HG03457 (cell line): Measurements from ENCODE around the gene KANK2.
"Not testable (repeated sequence)": the region's sequence is repeated elsewhere in the genome, so short reads cannot be mapped to it uniquely, and the experiment has no call there.

Experiments used
- ATAC-seq: cut with Tn5 transposase; IDR thresholded peaks from one replicate; pipeline ENCODE4 v1.9.1; 2021; ENCODE audit warnings: moderate number of reproducible peaks; ENCODE audit not compliant: unreplicated experiment

Gene KANK2

DNA sequence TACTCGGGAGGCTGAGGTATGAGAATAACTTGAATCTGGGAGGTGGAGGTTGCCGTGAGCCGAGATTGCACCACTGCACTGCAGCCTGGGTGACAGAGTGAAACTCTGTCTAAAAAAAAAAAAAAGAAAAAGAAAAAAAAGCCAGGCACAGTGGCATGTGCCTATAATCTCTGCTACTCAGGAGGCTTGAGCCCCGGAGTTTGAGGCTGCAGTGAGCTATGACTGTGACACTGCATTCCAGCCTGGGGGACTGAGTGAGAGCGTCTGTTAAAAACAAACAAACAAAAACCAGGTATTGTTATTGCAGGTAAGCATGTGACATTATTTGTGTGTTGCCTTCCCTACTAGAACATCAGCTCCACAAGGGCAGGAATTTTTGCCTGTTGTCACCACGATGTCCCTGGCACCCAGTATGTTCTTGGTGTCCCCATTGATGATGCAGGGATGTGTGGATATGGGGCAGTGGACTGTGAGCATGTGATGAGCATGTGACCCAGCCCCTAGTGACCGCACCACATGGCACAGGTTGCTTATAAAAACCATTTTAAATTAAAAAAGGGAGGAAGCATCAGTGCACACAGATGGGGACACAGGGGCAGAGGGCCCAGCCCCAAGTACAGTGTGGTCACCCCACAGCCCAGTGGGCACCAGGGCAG lies 1.6 kb upstream of the KANK2 start:
- ATAC-seq, result no peak

GRCh38 chr19:11198175-11198534 lies 810 bp upstream of the KANK2 start:
- no peak for ATAC-seq

DNA sequence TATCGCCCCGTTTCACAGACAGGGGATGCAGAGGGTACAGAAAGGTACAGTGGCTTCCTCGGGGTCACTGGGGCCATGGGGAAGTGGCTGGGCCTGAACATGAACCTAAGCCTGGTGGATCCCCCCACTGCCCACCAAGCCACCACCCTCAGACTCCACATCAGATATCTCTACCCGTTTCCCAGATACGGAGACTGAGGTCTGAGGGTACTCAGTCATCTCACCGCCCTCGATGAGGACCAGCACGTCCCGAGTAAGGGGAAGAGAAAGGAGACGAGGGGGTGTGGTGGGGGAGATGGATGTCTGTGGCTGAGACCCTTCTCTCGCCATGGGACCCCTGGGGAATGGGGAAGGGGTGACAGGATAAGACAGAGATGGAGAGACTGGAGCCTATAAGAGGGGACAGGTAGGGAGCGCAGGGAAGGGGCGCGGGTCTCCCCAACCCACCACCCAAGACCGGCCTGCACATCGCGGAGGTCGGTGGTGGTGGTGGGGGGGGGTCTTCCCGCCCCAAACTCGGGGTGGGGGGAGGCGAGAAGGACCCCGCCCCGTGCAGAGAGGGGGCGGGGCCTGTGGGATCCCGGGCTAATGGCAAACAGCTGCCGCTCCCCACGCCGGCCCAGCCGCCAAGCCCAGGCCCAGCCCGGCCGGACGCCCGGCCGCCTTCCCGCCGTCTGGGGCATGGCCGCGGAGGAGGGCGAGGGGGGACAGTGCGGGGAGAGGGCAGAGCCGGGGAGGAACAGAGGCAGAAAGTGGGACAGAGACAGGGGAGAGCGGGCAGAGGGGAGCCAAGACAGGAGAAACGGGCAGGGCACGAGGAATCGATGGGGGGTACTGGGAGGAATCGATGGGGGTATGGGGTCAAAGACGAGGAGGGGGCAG lies 698 bp downstream of the KANK2 start:
- ATAC-seq, result no peak

GRCh38 chr19:11195681-11196080 lies 1.7 kb downstream of the KANK2 start:
- no peak for ATAC-seq

GRCh38 chr19:11194656-11195558 lies 2.4 kb downstream of the KANK2 start:
- no peak for ATAC-seq

GRCh38 chr19:11194173-11194572 lies 3.2 kb downstream of the KANK2 start:
- ATAC-seq, result no peak

DNA sequence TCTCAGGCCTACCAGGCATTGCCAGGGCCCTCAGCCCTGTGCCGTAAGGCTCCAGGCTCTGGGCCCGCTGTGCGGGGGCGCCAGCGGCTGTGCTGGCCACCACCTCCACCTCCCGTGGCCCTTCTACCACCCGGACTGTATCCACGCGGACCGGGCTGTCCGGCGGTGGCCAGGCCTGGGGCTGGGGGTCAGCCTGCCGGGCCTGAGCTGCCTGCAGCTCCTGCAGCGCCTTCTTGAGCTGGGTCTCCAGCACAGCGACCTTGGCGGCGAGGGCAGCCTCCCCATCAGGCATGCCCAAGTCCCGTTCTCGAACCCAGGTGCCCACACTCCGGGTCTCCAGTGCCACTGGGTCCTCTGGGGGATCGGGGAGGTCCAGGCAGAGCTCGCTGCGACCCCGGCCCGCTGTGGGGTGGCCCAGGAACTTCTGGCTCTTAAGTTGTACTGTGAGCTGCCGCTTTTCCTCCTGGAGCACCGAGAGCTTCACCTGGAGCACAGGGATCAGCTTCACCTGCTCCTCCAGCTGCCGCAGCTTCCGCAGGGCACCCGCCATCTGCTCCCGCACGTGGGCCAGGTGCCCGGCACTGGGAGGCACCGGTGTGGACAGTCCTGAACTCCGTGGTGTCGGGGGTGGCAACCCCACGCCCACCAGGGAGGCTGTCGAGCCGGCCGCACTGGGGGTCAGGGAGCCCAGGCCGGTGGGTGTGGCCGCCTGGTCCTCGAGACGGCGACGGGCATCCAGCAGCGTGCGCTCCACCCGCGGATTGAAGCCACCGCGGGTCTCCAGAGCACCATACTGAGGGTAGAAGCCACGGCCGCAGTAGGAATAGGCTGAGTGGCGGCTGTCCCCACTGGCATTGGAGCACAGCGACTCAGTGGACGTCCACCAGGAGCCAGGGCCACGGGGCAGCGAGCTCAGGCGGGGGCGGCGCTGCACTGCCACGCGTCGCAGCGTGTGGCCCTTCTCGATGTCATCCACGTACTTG lies 4.1 kb downstream of the KANK2 start:
- no peak for ATAC-seq

GRCh38 chr19:11191934-11192333 lies 5.4 kb downstream of the KANK2 start:
- no peak for ATAC-seq

DNA sequence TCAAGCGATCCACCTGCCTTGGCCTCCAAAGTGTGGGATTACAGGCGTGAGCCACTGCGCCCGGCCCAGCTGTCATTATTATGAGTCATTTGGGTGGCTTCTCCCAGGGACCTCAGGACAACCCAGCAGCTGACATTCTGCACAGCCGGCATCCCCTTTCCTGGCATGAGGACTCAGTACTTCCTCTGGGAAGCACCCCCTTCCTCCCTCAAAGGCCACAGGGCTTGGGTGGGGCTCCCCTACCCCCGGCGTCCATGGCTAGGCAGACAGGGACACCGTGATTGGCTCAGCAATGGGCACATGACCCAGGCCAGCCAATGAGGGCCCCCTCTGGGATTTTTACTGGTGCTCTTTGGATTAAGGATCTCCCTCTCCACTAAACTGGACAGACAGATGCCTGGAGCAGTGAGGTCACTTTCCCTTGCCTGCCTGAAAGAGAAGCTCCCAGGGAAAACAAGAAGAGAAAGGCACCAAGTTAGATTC lies 6.0 kb downstream of the KANK2 start:
- no peak for ATAC-seq

GRCh38 chr19:11190501-11190900 lies 6.8 kb downstream of the KANK2 start:
- ATAC-seq, result no peak

GRCh38 chr19:11187441-11187840 lies 9.9 kb downstream of the KANK2 start:
- no peak for ATAC-seq

GRCh38 chr19:11182994-11183393 lies 14.4 kb downstream of the KANK2 start:
- ATAC-seq, result no peak

- no peak for ATAC-seq
These were observed 15.9 kb downstream of the KANK2 start for GRCh38 chr19:11181488-11181887.

- ATAC-seq, result not testable (repeated sequence)
These were observed 16.4 kb downstream of the KANK2 start for GRCh38 chr19:11180975-11181374.

GRCh38 chr19:11180346-11180745 lies 17.0 kb downstream of the KANK2 start:
- ATAC-seq, result no peak

DNA sequence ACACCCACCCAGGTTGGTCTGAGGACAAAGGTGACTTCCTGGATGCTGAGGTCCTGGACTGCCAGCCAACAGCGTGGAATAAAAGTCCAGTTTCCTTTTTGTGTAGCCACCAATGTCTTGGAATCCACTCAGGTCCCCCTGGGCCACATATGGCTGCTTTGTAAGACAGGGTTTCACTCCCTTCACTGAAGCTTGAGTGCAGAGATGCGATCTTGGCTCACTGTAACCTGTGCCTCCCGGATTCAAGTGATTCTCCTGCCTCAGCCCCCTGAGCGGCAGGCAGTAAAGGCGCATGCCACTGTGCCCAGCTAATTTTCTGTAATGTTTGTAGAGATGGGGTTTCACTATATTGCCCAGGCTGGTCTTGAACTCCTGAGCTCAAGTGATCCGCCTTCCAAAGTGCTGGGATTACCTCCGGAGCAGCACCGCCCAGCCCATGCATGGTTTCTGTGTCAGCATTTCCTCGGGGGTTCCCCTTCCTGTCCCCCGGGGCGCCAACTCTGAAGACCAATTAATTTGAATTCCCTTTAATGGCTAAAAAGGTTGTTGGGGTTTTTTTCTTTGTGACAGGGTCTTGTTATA lies 17.5 kb downstream of the KANK2 start:
- ATAC-seq, result no peak

GRCh38 chr19:11179145-11179465 lies 18.2 kb downstream of the KANK2 start:
- not testable (repeated sequence) for ATAC-seq

GRCh38 chr19:11177592-11177991 lies 19.8 kb downstream of the KANK2 start:
- ATAC-seq, result no peak

DNA sequence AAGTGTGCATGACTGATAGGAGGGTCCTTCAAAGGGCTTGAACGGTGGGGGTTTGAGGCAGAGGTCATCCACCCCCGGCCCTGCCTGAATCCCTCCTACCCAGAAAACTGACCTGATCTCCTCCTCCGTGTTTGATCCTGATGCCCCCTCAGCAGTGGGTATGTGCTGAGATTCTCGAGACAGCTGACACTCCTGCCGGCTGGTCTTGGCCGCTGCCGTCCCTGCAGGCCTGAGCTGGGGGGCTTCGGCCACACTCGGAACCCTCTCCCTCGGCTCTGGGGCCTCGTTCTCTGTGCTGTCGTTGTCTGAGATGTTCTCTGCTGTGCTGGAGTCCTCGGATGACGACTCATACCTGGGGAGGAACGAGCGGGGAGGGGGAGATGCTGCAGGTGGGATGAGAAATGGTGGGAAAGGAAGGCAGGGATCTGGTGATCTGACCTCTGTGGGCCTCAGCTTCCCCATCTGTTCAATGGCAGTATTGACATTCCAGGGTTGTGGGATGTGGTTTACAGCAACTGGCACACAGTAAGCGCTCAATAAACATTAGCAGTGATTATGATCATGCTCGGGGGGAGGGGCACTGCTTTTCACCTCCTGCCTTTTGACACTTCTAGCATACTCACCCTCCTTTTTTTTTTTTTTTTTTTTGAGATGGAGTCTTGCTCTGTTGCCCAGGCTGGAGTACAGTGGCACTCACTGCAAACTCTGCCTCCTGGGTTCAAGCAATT lies 20.7 kb downstream of the KANK2 start:
- ATAC-seq, result no peak
